Fibroblast of peridontal ligament (primary cell): ENCODE data around the gene DSTN.

ENCODE experiments used
- DNase-seq: peaks from one replicate; pipeline ENCODE4 v3.0.0-alpha.2; 2010; ENCODE audit errors: extremely low read depth

Gene DSTN

DNA sequence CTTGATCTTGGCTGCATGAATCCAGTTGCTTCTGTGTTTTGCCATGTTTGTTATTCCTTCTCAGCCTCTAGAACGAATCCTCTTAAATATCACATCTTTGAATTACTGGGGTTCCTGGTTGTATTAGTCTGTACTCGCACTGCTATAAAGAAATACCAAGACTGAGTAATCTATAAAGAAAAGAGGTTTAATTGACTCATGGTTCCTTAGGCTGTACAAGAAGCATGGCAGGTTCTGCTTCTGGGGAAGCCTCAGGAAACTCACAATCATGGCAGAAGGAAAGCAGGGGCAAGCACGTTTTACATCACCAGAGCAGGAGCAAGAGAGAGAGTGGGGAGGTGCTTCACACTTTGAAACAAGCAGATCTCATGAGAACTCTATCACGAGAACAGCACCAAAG, 20.7 kb upstream of the DSTN start:
- no peak for DNase-seq

DNA sequence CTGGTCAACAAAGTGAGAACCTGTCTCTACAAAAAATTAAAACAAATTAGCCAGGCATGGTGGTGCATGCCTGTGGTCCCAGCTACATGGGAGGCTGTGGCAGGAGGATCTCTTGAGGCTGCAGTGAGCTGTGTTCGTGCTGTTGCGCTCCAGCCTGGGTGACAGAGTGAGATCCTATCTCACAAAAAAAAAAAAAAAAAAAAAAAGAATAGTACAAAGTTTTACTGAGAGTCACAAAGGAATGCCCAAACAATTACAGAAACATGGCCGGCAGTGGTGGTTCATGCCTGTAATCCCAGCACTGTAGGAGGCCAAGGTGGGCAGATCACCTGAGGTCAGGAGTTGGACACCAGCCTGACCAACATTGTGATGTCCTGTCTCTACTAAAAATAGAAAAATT, 14.8 kb upstream of the DSTN start:
- DNase-seq: no peak

DNA sequence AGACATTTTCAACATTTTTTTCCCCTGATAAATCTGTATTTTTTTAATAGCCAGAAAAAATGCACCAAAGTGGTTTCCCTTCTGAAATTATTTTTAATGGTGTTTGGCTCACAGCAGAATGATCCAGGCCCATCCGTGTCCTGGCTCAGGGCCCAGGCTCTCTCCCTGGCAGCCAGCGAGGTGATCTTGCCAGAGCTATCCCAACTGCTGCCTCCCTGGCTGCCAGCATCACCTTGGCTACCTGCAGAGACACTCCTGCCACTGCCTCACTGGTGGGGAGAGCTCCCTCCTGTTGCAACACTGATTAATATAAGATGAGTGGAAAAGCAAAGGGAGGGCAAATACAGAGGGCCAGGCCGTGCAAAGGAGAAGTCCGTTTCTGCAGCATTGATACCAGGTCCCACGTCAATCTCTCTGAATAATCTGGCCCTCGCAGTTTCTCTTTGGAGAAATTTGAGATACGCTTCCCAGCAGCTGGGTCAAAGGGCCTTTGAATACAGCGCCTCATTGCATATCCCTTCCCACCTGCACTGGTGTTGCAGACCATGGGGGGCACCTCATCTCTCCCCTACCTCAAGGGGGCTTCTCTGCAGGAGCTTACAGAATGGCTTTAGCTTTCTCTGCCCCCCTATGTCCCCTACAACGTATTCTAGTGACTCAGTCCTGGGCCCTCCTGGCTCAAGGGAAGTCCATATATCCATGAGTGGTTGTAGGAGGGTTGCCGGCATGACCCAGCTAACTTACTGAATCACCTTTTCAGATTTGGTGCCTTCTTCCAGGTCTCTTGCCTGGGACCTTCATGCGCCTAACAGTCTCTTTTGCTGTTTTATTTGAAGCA, 12.8 kb upstream of the DSTN start:
- no peak for DNase-seq

DNA sequence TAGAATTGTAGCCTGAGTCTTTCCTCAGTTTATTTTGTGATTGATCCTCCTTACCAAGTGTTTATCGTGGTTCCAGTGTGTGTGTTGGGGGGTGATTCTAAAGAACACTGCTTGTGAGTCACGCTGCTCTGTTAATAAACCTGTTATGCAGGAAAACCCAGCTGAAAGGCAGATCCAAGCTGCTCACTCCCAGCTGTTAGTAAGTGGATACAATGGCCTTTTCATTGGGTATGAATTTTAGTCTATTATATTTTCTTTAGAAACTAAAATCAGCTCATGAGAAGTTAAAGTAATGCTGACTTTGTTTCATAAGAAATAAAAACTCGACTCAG, 12.2 kb upstream of the DSTN start:
- peak; percentile 80 for DNase-seq

DNA sequence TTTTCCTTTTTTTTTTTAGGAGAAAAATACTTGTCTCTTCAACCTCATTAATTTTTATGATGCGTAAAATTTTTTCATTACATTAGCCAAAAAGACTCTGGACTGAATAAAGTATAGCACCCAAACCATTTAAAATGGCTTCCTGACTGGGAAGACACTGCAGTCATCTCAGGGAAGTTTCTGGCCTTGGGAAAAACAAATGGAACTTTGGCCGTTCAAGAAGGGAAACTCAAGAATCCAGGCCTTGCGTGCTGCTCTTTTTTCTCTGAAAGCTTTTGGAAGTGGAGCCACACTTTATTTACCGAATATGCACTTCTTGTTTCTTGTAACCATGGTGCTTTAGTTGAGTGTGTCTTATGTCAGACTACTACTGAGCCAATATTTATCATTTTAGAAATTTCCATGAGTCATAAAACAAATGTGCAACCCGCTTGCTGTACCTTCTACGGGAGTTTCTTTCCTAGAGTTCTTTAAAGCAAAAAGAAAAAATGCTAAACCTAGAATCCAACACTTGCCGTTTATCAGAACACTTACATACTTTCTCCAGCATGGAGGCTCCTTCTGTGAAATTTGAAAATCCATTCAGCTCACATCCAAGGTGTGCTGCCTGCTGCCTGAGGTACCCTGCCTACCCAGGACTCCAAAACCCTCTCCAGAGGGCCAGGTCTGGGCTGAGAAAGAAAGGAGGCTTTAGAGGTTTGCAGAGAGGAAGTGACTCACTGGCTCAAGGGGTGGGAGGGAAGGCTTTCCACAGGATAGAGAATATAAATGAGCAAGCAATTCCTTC, 11.5 kb upstream of the DSTN start:
- DNase-seq: peak; percentile 95

DNA sequence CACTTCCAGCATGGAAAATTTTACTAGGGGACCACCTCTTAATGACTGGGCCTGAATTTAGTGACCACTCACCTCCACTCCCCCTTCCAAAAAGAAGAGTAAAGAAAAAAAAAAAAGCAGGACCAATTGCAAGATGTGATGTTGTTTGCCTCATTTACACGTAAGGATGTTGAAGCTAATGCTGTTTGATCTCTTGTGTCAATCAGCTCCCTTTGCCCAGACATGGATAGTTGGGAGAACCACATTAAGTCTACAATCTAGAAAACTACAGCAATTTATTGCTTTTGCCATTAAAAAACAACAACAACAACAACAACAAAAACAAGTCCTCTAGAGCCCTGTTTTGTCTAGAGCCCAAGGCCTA, 11.0 kb upstream of the DSTN start:
- DNase-seq: no peak

DNA sequence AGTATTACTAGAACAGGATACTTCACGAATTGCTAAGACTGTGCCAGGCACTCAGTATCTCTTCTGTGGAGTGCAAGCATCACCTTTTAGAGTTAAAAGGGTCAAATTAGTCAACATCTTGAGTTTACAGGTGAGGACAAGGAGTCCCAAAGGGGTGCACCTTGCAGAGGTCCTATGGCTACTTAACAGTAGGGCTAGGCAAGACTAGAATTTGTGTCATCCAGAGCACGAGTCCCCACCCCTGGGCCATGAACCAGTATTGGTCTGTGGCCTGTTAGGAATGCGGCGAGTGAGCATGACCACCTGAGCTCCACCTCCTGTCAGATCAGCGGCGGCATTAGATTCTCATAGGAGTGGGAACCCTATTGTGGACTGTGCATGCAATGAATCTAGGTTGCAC, 10.5 kb upstream of the DSTN start:
- no peak for DNase-seq

DNA sequence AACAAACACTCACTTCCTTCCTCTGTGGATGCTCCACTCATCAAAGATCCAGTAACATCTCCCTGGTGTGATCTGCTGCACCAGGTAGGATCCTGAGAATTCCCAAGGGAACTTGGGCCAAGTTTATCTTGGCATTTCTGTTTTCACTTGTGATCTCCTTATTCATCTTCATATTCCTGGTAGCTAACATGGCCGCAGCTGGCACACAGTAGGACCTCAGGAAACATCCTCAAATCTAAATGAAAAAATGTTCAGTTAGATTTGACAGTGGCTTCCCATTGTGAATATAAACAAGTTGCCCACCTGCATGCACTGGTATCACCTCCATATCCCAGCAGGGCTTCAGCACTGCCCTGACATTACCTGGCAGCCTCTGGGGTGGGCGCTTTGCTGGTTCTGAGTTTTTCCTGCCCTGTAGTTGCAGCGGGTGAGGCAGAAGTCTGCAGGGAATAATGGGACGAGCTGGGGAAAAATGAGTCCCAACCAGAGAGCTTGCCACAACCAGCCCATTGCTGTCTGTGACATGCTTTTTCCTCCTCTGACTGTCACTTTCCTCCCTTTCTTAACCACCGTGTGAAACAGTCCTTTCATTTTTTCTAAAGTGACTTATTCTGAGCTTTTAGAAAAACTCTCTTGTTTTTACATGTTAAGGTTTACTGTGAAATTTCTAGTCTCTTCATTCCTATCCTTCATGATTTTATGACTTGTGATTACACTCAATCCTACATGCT, 9.4 kb upstream of the DSTN start:
- no peak for DNase-seq

DNA sequence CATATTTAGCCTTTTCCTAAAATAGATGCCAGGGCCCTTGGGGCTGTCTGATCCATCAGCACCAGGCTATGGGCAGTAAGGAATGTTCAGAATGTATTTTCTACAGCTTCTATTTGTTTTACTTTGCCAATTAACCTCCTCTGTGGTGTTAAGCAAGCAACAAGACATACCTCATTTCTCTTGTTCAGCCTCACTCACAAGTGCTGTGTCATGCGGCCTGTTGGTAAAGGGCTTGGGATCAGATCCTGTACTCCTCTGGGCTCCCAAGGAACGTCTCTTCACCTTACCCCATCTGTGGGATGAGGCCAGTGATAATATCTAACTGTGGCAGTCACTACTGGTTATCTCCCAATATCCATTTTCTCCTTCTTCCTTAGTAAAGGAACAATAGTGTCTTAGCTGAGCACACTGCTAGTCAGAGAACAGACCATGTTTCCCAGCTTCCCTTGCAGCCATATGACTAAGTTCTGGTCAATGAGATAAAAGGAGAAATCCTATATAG, 7.0 kb upstream of the DSTN start:
- peak; percentile 92 for DNase-seq

DNA sequence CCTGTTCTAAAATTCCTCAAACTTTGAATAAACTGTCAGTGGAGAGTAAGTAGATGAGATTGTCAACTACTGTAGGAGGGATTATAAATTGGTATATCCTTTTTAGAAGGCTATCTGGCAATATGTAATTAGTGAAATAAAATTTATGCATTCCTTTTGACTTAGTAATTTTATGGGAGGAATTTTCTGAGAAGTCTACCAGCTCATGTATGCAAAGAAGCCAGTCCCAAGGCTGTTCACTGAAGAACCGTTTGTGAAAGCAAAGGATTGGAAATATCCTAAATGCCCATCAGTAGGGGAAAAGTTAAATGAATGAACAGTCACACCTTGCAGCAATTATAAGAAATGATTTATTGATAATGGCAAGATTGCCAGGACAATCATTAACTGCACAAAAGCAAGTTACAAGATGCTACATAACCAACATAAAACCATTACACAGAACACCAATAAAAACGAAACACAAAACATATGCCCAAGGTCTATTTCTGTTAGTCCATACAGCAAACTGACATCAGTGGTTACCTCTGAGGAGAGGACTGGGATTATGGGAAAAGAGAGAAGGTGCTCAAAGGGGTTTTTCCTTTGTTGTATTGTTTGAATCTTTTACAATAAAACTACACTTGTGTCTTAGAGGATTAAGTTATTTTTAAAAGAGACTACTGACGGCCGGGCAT, 4.6 kb upstream of the DSTN start:
- peak; percentile 56 for DNase-seq

DNA sequence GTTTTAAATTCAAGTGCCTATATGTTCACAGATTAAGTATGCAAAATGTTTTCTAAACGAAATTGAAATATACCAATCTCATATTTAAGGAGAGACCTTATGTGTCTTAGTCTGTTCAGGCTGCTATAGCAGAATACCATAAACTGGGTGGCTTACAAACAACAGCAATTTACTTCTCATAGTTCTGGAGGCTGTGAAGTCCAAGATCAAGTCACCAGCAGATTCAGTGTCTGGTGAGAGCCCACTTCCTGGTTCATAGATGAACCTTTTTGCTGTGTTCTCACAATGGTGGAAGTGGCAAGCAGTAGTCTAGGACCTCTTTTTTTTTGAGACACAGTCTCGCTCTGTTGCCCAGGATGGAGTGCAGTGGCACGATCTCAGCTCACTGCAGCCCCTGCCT, 3.5 kb upstream of the DSTN start:
- DNase-seq: no peak

DNA sequence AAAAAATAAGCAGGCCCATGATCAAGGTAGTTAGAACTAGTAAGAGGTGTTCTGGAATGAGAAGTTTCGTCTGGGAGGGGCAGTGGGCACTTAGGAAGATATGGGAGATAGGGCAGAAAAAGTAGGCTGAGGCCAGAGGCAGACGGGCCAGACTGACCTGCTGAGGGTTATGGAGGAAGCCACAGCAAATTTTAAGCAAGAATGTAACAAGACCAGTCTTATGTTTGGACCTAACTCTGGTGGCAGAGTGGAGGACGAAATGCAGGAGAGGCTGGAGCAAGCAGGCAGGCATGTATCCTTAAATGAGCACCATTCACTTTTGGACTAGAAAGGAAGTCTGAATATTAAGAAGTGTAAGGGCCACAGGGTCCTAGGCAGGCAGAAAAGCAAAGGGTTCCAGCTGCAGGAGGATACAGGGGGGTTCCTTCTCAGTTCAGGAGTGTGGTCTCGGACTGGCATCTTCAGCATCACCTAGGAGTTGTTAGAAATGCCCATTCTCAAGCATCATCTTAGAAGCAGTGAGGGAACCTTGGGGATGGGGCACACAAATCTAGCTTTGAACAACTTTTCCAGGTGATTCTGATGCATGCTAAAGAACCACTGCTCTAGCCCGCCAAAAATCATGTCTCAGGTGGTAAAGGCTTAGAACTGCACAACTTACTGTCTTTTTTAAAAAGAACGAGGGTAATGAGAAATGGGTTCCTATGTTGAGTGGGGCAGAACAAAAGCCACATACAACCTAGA, 1.7 kb upstream of the DSTN start:
- DNase-seq: no peak

DNA sequence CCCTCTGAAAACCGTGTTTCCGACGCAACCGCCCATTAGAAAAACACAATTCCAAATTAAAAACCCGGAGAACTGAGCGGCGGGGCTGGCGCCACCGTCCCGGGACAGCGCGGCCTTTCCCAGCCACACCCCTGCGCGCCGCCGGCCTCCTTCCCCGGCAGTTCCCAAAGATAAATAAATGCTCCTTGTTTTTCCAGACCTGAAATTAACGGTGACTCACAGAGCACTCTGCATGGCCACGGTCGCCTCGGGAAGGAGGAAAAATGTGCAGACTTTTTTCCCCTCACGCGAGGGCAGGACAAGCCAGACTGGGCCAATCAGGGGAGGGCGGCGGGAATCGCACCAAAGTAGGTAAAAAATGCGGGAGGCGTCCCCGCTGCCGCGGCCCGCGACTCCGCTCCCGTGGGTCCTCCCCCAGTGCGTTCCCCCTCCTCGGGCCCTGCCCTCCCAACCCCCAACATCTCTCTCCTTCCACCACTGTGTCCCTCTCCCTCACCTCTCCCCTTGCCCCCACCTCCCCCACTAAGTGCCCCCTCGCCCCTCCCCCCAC, 828 bp upstream of the DSTN start:
- DNase-seq: peak; percentile 97

DNA sequence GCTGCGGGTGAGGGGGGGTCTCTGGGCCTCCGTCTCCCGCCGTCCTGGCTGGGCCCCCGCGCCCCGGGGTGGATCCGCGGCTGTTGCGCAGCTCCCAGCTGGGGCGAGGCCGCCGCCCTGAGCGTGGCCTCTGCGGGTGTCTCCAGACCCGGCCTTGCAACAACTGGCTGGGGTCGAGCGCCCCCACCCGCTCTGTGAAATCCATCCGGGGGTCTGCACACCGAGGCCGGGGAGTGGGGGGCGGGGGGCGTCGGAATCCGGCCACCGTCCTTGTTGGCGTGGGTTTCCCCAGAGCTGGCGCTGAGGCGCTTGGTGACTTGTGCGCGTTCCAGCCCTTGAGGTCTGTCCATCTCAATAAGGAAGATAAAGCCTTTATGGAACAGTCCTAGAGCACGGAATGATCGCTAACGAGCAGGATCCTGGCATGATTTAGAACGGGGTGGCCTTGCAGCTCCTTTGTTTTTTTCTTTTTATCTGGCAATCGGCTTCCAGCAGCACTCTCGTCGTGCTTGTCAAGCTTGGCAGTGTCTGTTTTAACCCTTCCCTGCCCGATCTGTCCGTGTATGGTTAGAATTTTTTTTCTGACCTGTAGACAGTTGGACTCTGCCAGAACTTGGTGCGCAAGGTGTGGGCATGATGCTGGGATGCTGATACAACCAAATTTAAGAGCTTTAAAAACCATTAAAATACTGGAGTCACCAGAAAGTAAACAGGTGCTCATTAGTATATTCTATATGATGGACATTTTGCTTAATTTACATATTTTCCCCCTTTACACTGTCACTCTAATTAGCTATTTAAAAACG, 675 bp downstream of the DSTN start:
- peak; percentile 55 for DNase-seq

DNA sequence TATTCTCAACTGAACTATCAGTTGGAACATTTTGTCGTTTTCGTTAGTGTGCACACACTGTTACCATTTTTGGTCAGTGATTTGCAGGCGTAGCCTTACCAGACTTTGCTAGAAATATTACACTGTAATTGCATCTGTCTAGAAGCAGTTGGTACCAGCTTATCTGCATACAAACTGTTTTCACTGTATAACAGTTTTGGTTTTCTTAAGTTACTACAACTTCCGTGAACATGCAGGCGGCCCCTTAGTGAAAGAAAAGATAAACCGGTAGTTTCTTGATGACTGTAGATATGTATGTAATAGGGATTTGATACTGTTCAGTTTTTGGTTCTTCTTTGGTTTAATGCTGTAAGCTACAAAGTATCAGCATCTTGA, 1.3 kb downstream of the DSTN start:
- peak; percentile 49 for DNase-seq

DNA sequence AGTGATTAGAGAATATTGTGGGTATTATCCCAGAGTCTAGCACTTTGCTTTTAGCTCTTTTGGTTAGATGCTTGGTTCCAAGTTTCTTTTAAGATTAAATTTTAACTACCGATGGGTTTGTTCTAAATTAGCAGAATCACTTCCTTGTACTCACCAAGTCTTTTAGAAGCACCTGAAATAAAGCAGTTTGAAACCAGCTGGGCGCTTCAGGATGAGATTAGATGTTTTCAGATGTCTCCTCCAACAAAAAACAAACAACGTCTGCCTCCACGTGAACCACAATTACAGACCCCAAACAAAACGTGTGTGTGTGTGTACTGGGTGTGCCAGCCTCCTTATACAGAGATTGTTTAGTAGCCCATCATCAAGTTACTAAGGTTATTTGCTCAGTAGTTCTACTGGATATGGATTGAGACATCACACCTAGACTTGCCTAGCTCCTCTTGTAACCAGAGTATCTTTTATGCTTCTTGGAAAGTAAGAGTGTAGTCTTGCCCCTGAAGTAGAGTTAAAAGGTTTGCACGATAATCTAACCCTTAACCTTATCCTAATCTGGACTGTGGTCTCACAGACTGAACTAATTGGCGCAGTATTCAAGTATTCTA, 2.3 kb downstream of the DSTN start:
- DNase-seq: no peak

DNA sequence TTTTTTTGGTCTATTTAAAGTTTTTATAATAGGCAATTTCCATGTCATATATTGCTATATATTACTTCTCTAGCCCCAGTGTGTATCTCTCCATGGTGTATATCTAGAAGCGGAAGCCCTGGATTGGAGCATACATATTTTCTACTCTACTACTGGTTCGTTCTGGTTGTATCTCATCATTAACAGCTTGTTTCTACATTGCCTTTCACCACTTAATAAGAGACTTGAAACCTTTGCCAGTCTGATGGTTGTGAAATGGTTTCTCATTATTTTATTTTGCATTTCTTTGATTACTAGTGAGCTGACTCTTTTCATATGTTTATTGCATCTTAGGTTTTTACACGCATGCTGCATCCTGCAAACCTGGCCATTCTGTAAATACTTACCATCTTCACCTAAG, 3.6 kb downstream of the DSTN start:
- DNase-seq: no peak

DNA sequence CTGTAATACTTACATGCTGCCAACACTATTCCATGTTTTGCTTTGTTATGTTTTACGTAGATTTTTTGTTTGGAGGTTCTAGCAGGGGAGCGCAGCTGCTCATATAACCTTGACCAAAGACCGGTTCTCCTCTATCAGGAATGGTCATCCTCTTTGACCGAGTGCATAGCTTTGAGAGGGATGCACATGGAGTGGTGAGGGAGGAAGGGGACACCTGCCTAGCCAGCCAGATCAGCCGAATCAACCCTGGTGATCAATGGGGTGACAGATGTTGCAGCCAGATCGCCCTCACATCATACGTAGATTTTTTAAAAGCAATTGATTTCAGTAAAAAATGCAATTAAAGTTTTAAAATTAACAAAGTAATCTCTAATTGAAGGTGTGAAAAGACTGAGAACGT, 6.3 kb downstream of the DSTN start:
- DNase-seq: no peak

DNA sequence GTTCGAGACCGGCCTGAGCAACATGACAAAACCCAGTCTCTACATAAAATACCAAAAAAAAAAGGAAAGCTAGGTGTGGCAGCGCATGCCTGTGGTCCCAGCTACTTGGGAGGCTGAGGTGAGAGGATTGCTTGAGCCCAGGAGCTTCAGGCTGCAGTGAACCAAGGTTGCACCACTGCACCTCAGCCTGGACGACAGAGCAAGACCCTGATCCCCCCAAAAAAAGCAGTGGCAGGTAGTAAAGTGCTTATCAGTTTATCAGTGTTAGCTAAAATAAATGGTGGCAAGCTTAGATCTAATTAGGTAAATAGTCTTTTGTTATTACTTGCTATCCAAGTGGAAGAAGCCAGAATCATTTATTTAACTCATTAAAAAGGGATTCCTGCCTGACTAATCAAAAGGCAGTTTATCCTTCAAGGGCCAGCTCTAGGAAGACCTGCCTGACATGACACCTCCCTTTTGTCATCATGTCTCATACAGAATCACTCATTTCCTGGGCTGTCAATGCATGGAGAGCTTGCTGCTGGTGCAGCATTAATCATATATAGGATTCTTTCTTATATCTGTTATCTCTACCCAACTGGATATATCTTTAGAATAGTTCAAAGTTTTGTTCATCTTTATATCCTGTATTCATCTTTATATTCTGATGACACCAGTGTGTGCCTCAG, 9.6 kb downstream of the DSTN start:
- no peak for DNase-seq
